ENCODE results near the gene IRF3. TPM values are rescaled to one million over a fixed set of nuclear protein-coding genes. Genes with fewer than 3 reads are reported as not detected.

The IRF3 gene
- total RNA-seq, 1 experiment from 2014 or later: 65.6 TPM

DNA sequence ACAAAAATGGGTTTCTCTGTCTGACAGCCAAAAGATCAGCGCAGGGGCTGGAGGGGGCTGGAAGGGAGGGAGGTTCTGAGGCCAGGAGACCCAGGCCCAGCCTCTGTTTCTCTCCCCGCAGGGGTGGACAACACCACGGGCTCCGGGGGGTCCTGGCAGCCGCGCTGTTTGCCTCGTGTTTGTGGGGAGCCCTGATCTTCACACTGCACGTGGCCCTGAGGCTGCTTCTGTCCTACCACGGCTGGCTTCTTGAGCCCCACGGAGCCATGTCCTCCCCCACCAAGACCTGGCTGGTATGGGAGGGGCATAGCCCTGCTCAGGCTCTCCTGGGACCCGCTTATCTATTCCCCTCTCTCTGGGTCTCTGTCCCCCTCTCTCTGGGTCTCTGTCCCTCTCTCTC lies 34.9 kb upstream of the IRF3 start:
- ChIA-PET CTCF (interaction anchor here (0.7 to 1.9 kb wide), 2 partner anchors 15 to 19 kb away, joined by 3 to 8 read pairs; no protein-coding TSS in a partner anchor), POLR2A (interaction anchor here (0.7 kb wide), 1 partner anchor 144 kb away, joined by 3 read pairs; no protein-coding TSS in a partner anchor)
- Mint-ChIP-seq H3K36me3 (ENCODE audit: insufficient read depth, unreplicated experiment) (no peaks in the 10 kb centered on the region), H3K27me3 (ENCODE audit: insufficient read depth, unreplicated experiment) (no peaks in the 10 kb centered on the region), H3K27ac (ENCODE audit: low read depth, unreplicated experiment) (no peak overlapping the region), H3K9me3 (ENCODE audit: unreplicated experiment) (no peaks in the 10 kb centered on the region), H3K4me3 (ENCODE audit: unreplicated experiment) (no peak overlapping the region), H3K4me1 (ENCODE audit: insufficient read depth, unreplicated experiment) (peaks cover 5% of the 10 kb centered on the region)
- no TSS peak for BruUV-seq (replicated peaks)
- TF ChIP-seq CTCF (IDR thresholded peaks at IDR 0.05; ENCODE audit: unreplicated experiment): no peak
- DNase-seq (ENCODE audit: unreplicated experiment): no peak
- intact Hi-C loops (cut with micrococcal nuclease): no loop called here

DNA sequence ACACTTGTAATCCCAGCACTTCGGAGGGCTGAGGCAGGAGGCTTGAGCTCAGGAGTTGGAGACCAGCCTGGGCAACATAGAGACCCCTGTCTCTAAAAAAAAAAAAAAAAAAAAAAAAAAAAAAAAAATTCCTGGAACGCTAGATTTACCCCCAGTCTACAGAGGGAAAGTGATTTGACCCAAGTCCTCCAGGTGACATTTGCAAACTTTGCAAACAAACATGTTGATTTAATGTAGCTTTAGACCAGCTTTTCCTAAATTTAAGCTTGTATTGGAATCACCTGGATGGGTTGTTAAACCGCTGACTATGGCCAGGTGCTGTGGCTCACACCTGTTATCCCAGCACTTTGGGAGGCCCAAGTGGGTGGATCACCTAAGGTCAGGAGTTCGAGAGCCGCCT lies 33.7 kb upstream of the IRF3 start:
- no peaks in the 10 kb centered on the region for H3K27me3 Mint-ChIP-seq (ENCODE audit: insufficient read depth, unreplicated experiment)
- TF ChIP-seq CTCF (IDR thresholded peaks at IDR 0.05; ENCODE audit: unreplicated experiment): no peak
- BruUV-seq (replicated peaks): no TSS peak
- H3K9me3 Mint-ChIP-seq (ENCODE audit: unreplicated experiment): no peaks in the 10 kb centered on the region
- CTCF ChIA-PET: interaction anchor here (0.7 to 1.9 kb wide), 2 partner anchors 18 to 952 kb away, joined by 3 to 8 read pairs; no protein-coding TSS in a partner anchor
- POLR2A ChIA-PET: no interaction called here
- H3K36me3 Mint-ChIP-seq (ENCODE audit: insufficient read depth, unreplicated experiment): no peaks in the 10 kb centered on the region
- H3K4me3 Mint-ChIP-seq (ENCODE audit: unreplicated experiment): no peak overlapping the region
- no peak for DNase-seq (ENCODE audit: unreplicated experiment)
- H3K4me1 Mint-ChIP-seq (ENCODE audit: insufficient read depth, unreplicated experiment): peaks cover 5% of the 10 kb centered on the region
- intact Hi-C loops (cut with micrococcal nuclease): no loop called here
- no peak overlapping the region for H3K27ac Mint-ChIP-seq (ENCODE audit: low read depth, unreplicated experiment)

GRCh38 chr19:49696865-49697264 lies 31.2 kb upstream of the IRF3 start:
- Mint-ChIP-seq H3K4me1 (ENCODE audit: insufficient read depth, unreplicated experiment) (no peaks in the 10 kb centered on the region), H3K4me3 (ENCODE audit: unreplicated experiment) (no peak overlapping the region), H3K9me3 (ENCODE audit: unreplicated experiment) (no peaks in the 10 kb centered on the region), H3K36me3 (ENCODE audit: insufficient read depth, unreplicated experiment) (no peaks in the 10 kb centered on the region), H3K27ac (ENCODE audit: low read depth, unreplicated experiment) (no peak overlapping the region), H3K27me3 (ENCODE audit: insufficient read depth, unreplicated experiment) (no peaks in the 10 kb centered on the region)
- ChIA-PET POLR2A (interaction anchor here (1.0 kb wide), 1 partner anchor 40 kb away, joined by 3 read pairs; no protein-coding TSS in a partner anchor), CTCF (no interaction called here)
- no TSS peak for BruUV-seq (replicated peaks)
- no peak for DNase-seq (ENCODE audit: unreplicated experiment)
- intact Hi-C loops (cut with micrococcal nuclease): no loop called here
- no peak for TF ChIP-seq CTCF (IDR thresholded peaks at IDR 0.05; ENCODE audit: unreplicated experiment)

DNA sequence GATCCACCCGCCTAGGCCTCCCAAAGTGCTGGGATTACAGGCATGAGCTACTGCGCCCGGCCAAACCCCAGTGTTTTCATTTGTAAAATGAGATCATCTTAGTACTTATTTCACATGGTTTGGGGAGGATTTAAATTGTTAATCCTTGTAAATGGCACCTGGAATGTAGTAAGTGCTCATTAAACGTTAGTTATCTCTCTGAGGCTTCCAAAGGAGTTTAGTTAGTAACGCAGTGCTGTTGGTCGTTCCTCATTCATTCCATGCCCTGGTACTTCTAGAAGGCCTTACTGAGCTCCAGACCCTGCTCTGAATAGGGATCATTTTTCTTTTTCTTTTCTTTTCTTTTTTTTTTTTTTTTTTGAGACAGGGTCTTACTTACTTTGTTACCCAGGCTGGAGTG lies 30.5 kb upstream of the IRF3 start:
- no peaks in the 10 kb centered on the region for H3K9me3 Mint-ChIP-seq (ENCODE audit: unreplicated experiment)
- CTCF ChIA-PET: interaction anchor here (1.4 to 1.7 kb wide), 3 partner anchors 11 to 22 kb away, joined by 5 to 8 read pairs (median 5); no protein-coding TSS in a partner anchor
- H3K27me3 Mint-ChIP-seq (ENCODE audit: insufficient read depth, unreplicated experiment): no peaks in the 10 kb centered on the region
- H3K4me1 Mint-ChIP-seq (ENCODE audit: insufficient read depth, unreplicated experiment): no peaks in the 10 kb centered on the region
- no peak overlapping the region for H3K27ac Mint-ChIP-seq (ENCODE audit: low read depth, unreplicated experiment)
- POLR2A ChIA-PET: no interaction called here
- BruUV-seq (replicated peaks): no TSS peak
- intact Hi-C loops (cut with micrococcal nuclease): no loop called here
- no peak overlapping the region for H3K4me3 Mint-ChIP-seq (ENCODE audit: unreplicated experiment)
- H3K36me3 Mint-ChIP-seq (ENCODE audit: insufficient read depth, unreplicated experiment): no peaks in the 10 kb centered on the region
- no peak for DNase-seq (ENCODE audit: unreplicated experiment)
- no peak for TF ChIP-seq CTCF (IDR thresholded peaks at IDR 0.05; ENCODE audit: unreplicated experiment)
